Measurements from ENCODE around the gene TOP2A.

- TF ChIP-seq POLR2AphosphoS5 (IDR thresholded peaks at IDR 0.05; ENCODE audit: low read depth, low read length) (no peak), POLR2A (IDR thresholded peaks at IDR 0.05; ENCODE audit: low read depth, low read length) (no peak), TAF1 (IDR thresholded peaks at IDR 0.05; ENCODE audit: borderline replicate concordance, low read depth, low read length) (no peak)
These were observed 2.3 kb downstream of the TOP2A start for GRCh38 chr17:40415390-40415789.

Data from GM12892 (cell line).